NCI-H146 treated with DMSO at 0.1 percent for 48 hours (cell line): ENCODE data around the gene KCNIP3.

Experiments
- DNase-seq: peaks from one replicate; lab custom pipeline; 2025; ENCODE audit not compliant: unreplicated experiment; lab: John Stamatoyannopoulos, UW

KCNIP3 gene

DNA sequence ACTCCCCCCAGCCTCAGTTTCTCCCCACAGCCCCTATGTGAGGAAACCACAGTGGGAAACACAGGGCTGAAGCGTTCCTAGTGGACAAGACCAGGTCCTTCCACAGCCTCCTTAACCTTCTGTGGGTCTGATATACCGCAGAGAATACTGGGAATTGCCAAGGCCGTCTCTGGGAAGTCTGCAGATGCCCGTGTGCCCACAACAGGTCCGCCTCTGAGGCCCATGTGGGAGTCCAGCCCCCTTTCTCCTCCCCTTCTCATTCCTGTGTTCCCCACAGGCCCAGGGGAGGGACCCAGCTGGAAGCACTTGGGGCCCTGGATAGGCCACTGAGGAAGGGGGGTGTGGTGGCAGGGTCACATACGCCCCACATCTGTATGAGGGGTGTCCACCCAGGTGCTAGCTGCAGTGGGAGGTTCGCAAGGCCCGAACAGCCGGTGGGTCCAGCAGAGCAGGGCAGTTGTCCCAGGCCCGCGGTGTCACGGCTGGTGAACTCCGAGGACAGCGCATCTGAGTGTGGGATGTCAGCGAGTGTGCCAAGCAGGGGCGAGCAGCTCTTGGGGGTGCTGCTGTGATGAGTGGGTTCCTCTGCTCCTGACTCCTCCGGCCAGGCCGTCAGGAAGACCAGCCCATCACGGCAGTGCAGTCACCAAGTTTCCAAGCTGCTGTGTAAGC is 2.4 kb upstream of the KCNIP3 start:
- no peak for DNase-seq

DNA sequence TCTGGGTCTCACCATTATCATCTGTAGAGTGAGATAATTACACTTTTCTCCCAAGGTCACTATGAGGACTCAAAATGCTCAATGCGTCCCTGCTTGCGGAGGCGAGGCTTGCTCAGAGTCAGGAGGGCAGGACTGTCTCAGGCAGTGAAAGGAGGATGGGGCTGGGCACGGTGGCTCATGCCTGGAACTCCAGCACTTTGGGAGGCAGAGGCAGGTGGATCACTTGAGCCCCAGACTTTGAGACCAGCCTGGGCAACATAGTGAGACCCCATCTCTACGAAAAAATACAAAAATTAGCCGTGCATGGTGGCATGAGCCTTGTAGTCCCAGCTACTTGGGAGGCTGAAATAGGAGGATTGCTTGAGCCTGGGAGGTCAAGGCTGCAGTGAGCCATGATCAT is 1.8 kb upstream of the KCNIP3 start:
- no peak for DNase-seq

DNA sequence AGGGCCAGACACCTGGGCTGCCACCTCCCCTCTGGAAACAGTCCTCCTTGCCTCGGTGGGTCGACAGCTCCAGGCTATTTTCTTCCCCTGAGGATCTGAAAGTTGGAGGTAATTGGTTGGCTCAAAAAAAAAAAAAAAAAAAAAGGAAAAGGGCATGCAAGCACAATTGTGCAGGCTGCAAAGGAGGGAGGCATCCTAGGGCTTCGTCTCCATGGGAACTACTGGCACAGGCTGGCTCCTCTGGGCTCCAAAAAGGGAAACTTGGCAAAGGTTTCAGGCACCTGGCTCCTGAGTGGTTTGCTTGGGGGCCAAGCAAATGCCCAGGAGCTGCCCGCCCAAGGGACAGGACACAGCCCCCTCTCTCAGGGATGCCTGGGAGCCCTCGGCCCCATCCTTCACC is 1.1 kb upstream of the KCNIP3 start:
- DNase-seq: no peak

DNA sequence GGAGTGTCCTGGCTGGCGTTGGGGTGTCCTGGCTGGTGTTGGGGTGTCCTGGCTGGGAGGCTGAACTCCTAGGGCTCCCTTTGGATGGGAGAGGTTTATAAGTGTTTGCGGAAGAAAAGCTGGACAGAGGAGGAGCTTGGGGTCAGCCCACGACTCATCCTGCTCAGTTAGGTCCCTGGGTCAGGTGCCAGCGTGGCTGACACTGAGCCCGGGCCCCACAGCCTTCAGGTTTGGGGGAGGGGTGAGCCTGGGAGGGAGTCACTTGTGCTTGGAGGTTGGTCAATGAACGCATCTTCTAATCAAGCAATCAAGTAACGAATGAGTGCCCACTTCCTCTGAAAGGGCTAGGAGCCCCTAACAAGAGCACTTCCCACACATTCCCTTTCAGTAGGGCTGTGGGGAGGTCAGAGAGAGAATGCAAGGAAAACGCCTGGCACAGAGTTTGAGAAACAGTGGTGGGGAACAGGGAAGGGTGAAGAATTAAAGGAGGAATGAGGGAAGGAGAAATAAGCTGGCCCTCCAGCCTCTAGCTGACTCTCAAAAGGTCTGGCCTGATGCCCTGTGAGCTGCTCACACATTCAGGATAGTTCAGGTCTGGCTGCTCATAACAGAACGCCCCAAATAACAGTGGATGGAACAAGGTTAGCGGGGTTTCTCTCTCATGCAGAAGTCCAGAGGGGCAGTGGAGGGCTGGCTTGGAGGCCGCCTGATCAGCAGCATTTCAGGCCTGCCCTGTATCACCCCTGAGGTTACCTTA is 670 bp downstream of the KCNIP3 start:
- DNase-seq: no peak

DNA sequence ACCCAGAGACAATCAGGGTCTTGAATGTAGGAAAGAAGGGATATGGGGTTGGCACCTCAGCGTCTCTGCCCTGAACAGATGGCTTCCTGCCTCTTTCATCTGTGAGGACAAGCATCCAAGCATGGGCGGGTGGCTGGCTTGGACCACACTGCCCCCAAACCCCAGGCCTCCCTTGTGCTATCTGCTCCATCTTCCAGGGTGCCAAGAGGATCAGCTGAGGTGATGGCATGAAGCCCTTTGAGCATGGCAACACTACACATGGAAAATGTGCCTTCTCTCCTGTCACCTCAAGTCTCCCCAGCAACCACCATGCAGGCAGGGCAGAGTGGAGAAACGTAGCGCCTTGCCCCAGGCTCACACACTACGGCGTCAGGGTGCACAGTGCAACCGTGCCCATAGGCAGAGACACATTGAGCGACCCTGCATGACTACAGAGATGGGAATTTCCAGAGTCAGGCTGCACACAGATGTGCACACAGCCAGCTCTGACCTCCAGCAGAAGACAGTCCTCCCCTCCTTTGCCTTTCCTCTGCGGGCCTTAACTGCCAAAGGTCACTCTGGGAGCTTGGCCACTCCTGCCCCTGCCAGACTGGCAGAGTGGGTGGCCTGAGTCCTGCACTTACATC is 1.5 kb downstream of the KCNIP3 start:
- DNase-seq: no peak

DNA sequence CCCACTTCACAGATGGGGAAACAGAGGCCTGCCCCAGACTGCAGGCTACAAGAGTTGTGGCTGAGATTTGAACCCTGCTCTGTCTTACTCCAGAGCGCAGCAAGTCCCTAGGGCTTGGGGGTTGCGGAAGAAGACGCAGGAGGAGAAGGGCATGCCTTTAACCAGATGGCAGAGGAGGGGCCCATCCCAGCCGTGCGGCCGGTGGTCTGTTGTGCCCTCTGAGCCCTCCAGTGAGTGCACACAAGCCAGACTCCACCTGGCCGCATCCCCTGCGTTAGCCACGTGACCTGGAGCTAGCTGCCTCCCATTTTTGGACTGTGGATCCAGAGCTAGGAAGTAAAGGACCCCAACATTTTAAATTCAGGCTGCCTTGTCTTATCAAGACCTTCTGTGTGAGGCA is 2.8 kb downstream of the KCNIP3 start:
- DNase-seq: no peak

DNA sequence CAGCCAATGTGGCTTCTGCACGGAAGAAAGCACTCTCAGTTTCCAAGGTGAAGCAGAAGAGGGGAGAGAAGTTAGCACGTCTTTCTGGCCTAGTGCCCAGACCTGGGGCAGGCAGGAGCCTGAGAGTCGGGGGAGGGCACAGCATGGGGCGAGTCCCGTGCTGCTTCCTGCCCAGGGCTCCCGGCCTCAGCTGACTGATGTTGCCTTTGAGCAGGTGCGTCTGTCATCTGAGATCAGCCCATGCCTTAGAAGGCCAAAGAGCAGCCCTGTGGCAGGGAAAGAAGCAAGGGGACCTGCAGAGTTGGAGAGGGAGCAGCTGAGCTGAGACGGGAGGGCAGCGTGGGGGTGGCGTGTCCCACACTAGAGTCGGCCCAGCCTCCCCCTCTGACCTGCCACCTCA is 3.3 kb downstream of the KCNIP3 start:
- no peak for DNase-seq

DNA sequence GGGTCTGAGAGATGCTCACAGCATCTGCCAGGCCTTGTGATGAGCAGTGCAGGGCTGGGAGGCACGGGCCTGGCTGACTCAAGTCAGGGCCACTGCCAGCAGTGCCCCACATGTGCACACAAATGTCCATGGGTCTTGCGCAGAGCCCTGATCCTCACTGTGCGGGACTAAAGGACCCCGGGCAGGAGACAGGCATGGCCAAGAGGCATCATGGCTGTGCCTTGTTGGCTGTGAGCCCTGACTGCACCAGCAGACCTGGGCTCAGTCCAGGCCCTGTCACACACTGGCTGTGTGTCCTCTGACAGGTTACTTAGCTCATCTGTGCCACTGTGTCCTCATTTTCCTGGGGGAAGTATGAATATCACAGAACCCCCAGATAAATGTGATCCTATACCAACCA is 4.0 kb downstream of the KCNIP3 start:
- no peak for DNase-seq

DNA sequence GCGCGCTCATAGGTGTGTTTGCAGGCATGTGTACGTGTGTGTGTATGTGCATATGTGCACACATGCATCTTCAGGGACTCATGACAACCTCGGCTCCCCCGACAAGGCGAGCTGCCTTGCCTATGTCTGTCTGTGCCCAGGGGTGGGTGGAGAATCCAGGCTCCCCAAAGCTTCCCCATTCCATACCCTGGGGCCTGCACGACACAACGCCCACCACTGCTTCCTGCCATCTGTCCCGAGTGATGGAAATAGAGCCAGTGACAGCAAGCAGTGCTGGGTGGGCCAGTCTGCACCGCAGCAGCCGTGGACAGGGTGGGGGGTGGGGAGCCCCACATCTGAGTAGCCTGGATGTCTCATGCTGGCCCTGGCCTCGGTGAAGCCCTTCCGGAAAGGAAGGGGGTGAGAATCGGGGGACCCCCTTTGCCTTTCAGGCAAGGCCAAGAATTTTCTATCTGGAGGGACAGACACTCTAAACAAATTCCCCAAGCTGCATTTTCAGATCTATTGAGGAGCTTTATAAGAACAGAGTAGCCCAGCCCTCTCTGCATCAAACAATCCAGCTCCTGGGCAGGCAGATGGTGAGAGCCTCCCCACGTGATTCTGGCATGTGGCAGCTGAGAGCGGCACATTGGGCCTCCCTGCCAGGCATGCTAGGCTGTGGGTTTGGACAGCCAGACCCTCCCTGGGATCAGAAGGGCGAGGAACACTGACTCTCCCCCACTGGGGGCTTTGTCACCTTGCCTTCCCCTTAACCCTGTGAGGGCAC is 4.9 kb downstream of the KCNIP3 start:
- no peak for DNase-seq

DNA sequence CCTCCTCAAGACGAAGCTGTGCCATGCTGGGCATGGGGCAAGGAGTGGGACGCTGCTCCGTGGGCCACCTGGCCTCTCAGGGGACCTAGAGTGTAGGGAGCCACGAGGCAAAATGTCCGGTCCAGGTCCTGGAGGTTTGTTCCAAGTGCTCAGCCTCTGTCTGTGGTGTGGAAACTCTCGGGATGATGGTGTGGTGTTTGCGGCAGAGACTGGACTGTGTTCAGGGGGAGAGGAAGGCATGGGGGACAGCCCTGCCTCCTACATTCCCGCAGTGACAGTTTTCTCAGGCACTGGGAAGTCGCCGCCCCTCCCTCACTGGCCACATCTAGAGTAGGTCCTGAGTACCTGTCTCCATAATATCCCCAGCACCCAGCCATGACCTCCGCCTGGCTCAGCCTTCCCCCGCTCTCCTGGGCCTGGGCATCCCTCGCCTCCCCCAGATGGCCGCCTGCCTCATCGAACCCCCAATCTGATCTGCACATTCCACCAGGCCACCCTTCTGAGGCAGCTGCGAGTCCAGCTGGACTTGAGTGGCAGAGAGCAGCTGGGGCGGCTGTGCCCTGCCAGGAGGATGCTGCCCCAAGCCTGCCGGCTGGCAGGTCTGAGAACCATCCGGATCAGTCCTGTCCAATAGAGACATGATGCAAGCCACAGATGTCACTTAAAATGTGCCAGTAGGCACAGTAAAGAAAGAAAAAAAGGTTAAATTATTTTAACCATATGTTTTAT is 6.2 kb downstream of the KCNIP3 start:
- no peak for DNase-seq

DNA sequence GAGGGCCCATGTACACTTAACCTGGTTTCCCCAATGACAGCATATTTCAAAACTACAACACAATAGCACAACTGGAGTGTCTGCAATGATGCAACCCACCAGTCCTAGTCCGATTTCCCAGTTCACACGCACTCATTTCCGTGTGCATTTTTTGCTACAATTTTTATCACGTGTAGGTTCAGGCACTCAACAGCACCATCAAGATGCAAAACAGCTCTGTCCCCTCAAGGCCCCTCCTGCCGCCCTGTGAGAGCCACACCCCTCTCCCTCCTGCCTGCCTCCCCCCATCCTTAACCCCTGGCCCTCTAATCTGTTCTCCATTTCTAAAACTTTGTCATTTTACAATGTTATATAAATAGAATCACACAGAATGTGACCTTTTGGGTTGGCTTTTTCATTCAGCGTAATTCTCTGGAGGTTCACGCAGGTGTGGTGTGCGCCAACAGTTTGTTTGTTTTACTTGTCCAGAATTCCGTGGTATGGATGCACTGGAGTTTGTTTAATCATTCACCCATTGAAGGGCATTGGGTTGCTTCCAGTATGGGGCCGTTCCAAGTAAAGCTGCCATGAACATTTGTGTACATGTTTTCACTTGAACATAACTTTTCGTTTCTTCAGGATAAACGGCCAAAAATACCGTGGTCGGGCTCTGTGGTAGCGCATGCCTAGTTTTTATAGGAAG is 8.4 kb downstream of the KCNIP3 start:
- DNase-seq: no peak

DNA sequence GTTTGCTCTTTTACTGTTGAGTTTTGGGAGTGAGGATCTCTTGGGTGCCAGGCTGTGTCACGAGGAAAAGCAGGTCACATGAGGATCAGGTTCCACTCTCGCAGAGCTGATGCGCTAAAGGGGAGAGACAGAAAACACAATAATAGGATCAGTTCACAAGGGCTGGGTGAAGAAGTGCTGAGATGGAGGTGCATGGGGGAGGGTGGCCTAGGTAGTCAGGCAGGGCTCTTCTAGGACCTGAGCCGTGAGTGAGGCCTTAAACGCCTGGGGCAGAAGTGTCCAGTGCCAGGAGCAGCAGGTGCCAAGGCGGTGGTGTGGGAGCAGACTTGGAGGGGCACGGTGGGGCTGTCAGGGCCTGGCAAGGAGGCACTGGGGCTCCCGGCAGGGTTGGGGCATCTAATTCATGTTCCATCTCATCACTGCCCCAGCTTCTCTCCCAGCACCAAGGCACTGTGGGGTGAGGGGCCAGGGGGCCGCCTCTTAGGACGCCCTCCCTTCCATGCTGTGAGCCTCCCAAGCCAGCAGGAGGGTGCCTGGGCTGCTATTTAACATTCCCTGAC is 9.3 kb downstream of the KCNIP3 start:
- DNase-seq: no peak

DNA sequence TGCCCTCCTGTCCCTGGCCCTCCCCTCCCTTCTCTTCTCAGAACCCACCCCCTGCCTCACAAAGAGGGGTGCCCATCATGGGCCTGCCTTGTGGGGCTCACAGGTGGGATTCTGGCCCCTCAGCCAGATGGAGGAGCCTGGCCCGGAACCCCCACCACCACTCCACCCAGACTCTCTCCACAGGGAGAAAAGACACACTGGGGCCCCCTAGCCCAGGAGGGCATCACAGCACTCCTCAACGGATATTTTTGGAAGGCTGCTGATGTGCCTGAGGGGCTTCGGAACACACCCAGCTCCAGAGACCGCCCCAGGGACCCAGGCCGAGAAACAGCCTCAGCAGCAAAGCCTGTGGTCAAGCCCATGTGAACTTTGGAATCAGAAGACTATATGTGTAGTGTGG is 9.9 kb downstream of the KCNIP3 start:
- DNase-seq: no peak

DNA sequence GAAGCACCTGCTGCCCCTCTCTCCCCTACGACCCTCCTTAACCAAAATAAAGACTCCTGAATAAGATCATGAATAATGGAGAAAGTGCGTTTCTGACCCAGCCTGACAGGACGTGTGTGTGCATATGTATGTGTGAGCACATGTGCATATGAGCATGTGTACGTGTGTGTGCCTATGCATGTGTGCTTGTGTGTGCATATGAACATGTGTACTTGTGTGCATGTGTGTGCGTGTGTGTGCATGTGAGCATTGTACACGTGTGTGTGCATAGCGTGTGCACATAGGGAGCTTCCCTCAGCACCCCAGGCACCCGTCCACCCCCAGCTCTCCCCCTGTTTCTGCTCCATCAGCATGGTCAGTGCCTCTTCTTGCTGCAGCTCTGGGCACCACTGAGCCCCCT is 10.7 kb downstream of the KCNIP3 start:
- DNase-seq: no peak

DNA sequence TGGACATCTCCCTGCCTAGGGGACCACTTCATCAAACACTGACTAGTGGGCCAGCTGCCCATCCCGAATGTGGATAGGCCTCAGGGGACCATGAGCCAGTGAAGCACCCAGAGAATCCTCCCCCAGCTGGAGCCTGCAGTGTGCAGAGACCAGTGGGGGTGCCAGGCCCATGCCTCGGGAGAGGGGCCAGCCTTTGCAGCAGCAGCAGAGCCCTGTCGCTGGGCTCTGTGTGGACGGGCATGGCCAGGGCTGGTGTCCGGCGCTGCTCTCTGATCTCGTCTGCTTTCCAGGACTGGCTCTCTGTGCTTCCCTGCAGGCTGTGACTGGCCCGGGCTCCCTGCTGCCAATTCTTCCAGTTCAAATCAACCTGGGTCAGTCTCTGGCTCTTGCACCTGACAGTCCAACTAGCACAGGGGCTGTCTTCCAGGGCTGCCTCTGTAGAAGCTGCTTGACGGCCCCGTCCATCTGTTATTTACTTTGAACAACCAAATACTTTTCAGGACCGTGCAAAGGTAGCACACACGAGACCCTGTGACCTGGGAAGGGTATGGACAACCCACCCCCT is 11.4 kb downstream of the KCNIP3 start:
- no peak for DNase-seq

DNA sequence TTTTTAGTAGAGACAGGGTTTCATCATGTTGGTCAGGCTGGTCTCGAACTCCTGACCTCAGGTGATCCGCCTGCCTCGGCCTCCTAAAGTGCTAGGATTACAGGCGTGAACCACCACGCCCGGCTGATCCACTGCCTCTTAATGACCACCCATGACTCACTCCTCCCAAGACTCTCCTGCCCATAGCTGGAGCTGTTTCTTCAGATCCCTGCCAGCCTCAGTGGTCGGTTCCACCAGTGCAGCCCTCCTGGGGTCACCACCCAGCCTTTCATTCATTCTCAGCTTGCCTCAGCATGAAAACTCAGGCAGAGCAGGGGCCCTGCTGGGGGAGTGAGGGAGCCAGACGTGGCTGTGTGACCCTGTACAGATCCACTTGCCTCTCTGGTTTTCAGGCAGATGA is 12.5 kb downstream of the KCNIP3 start:
- DNase-seq: no peak

DNA sequence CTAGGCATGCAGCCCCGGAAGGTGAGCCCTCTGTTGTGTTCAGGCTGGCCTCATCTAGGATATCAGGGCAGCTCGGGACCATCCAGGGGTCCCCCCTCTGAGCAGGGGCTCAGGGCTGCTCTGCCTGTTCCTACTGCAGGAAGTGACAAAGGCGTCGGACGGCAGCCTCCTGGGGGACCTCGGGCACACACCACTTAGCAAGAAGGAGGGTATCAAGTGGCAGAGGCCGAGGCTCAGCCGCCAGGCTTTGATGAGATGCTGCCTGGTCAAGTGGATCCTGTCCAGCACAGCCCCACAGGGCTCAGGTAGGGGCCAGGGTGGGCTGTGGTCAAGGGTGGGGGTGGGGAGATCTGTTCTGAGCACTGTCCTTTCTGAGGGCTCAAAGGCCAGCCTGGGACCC is 13.1 kb downstream of the KCNIP3 start:
- no peak for DNase-seq

DNA sequence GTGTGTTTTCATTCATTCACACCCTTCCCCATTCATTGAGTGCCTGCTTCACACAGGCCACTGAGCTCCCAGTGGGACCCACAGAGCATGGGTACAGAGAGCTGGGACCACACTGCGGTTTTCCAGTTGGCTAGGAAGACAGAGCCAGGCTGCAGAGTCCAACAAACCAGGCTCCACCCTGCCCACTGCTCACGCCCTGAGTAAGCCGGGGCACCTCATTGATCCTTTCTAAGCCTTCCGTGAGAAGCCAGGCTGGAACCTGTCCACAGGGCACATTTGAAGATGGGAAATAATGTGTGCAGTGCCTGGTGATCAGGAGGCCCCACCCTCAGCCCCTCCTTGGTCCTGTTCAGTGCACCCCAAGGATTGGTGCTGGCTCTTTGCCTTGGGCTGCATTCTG is 13.5 kb downstream of the KCNIP3 start:
- DNase-seq: no peak

DNA sequence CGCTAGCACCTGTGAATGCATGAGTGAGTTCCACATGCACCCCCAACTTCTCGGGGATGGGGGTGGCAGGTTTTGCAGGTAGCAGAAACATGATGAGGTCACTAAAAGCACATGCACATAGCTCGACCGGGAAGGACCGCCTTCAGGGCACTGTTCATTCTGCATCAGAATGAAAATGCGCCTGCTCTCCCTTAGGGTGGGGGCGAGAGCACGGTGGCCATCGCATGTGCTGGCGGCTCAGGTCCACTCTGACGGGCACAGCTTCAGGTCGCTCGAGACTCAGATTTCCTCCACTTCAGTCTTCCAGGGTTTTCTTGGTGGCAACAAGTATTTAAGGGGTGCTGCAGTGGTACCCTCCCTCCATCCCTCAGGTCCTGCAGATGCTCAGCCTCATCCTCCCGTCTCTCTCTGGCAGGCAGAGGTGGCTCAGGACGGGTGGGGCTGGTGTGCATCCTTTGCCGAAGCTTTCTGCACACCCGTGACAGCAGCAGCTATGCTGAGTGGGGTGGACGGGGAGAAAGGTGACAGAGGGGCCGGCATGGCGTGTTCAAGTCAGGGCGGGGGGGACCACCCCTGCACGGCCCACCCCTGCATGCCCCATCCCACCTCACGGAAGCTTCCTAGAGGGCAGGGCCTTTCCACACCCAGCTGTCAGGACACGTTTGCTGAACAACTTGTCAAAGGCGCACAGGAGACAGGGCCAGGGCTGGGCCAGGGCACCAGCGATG is 14.8 kb downstream of the KCNIP3 start:
- no peak for DNase-seq
